Epidermal melanocyte (primary cell): ENCODE measurements around the gene TRAF3IP3.
"Not testable (repeated sequence)": the region's sequence is repeated elsewhere in the genome, so short reads cannot be mapped to it uniquely, and the experiment has no call there.

Source experiments
- DNase-seq: peaks from one replicate; pipeline ENCODE4 v3.0.0; 2011; ENCODE audit warnings: low spot score; ENCODE audit not compliant: insufficient read length

The TRAF3IP3 gene

GRCh38 chr1:209767706-209768105 is 11.9 kb downstream of the TRAF3IP3 start:
- DNase-seq, result no peak

DNA sequence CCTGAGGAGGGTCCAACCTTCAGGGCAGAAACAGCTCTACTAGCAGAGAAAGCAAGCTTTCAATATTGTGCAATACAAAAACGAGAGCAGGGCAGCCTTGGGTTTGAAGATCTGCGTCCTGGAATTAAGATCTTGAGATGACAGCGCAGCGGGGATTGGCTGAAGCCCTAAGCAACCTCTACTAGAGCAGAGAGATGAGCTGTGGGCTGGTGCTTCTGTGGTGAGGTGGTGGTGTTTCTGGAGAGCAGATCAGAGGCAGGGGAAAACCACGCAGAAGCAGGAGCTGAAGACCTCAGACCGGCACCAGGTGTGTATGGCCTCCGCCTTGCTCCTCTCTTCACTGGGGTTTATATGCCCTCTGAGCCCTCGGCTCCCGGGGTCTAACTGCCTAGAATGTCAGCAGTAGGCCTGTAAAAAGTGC is 12.5 kb downstream of the TRAF3IP3 start:
- no peak for DNase-seq

GRCh38 chr1:209769171-209769904 is 13.5 kb downstream of the TRAF3IP3 start:
- peak; percentile 45 for DNase-seq

- DNase-seq, result no peak
Measured at GRCh38 chr1:209769971-209770370, 14.1 kb downstream of the TRAF3IP3 start.

DNA sequence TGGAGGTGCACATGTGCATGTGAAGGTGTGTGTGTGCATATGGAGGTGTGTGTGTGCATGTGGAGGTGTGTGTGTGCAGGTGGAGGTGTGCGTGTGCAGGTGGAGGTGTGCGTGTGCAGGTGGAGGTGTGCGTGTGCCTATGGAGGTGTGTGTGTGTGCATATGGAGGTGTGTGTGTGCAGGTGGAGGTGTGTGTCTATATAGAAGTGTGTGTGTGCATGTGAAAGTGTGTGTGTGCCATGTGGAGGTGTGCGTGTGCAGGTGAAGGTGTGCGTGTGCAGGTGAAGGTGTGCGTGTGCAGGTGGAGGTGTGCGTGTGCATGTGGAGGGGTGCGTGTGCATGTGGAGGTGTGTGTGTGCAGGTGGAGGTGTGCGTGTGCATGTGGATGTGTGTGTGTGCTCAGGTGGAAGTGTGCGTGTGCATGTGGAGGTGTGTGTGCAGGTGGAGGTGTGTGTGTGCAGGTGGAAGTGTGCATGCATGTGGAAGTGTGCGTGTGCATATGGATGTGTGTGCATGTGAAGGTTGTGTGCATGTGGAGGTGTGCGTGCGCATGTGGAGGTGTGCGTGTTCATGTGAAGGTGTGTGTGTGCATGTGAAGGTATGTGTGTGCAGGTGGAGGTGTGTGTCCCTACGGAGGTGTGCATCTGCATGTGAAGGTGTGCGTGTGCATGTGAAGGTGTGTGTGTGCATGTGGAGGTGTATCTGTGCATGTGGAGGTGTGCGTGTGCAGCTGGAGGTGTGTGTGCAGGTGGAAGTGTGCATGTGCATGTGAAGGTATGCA is 15.0 kb downstream of the TRAF3IP3 start:
- DNase-seq, result no peak

GRCh38 chr1:209772126-209772525 is 16.3 kb downstream of the TRAF3IP3 start:
- no peak for DNase-seq

DNA sequence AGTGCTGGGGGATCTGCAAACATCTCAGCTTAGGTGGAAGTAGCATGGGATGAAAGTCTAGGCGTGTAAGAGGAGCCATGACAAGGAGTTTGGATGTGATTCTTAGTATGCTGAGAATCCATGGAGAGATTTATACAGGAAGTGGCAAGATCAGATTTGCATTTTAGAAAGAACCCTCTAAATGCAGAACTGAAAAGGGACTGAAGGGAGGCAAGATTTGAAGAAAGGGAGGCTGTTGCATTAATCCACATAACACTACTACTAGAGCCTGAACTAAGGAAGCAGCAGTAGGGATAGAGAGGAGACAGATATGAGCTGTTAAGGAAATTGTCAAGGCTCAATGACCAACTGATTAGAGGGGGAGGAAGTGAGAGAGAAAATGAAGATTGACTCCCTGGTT is 18.7 kb downstream of the TRAF3IP3 start:
- no peak for DNase-seq

DNA sequence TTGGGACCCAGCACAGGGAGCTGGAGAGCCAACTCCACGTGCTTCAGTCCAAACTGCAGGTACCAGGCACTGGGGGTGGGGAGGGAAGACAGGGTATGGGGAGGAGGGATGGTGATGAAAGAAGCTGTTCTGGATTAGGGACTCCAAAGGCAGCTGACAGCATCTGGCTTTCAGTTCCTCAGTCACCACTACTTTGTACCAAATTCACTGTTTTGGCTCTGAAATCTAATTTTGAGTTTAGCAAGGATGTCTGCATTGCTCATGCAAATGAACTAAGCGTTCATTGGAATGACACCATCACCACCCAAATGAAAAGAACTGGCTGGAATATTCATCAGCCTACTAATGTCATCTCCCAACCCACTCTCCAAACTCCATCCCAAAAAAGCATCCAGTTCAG is 19.8 kb downstream of the TRAF3IP3 start:
- DNase-seq, result no peak

DNA sequence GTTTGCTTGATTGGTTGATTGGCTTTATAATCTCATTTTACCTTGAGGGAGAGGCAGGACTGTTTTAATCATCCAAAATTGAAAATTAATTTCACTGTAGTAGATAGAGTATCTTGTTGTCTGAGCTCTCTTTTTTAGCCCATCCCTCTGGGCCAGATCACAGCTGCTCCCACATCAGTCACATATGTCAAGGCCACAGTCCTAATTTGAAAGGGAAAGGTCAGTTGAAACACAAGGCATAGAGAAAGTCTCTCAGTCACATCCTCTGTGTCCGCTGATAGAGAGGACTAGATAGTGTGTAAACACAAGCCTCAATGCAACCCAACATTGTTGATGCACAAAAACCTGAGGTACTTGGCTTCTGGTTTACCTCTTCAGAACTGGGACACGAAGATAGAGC is 21.7 kb downstream of the TRAF3IP3 start:
- DNase-seq, result no peak

DNA sequence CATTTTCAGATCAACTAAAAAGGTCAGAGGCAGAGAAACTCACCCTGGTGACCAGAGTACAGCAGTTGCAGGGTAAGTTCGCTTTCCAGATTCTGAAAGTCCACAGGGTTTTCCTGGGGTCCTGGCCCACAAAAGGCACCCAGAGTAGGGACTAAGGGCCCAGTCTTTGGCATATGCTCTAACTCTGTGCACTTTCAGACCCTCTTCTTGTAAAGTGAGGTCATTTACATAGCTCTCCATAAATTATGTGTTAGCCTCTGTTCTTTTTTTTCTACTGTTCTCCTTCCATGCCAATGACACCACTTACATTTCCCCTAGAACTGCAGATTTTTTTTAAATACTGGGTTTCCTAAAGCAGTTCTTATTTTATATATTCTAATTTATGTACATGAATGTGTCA is 22.2 kb downstream of the TRAF3IP3 start:
- no peak for DNase-seq

GRCh38 chr1:209780268-209780667 is 24.4 kb downstream of the TRAF3IP3 start:
- no peak for DNase-seq

DNA sequence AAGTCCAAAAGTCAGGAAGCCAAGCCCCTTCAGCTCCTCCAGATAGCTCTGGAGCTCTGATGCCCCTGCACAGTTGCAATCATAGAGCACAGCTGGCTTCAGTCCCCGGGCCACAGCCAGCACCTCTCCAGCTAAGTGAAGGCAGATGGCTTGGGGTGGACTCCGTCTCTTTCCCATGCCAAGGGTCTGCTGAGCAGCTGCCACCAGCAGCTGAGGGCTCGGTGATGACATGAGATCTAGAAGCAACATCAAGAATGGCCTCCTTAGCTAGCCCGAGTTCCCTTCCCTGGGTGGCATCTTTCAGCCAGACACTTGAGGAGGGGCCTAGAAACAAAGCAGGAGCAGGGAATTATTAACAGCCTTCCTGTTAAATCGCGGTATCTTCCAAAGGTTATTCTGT is 27.5 kb downstream of the TRAF3IP3 start:
- DNase-seq, result no peak

DNA sequence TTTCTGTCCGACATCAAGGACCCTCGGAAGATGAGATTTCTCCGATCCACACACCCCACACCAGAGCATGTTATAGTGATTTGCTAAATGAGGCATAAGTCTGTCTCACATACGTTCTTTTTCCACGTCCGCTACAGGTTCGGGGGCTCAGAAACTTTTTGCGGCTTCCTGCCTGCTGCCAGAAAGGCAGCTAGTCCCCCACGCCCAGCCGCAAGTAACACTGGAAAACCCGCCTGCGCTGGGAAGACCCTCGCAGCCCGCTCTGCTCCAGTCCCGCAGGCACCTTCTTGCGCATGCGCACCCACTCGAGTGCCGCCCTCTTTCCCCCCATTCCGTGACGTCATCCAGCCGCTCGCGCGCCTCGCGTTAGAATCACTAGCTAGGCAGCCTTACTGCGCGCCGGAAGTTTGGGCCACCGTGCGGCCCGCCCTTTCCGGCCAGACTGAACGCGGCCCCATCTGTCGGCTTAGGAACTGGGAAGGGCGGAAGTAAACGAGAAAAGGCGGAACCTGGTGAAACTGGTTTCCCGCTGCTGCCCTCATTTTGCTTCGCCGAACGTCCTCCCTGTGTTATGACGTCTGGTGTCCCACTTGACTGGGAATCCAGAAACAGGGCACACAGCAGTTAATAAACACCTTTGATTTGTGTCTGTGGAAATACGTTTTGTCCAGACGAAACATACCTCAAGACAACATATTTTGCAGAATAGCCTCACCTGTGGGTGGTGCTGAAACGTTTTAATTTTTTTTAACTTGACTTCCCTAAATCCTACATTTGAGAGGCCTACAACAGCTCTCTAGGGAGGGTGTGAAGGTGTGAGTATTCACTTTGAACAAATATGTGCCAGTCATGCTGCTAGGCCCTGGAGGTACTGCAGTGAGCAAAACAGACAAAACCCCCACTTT is 28.7 kb downstream of the TRAF3IP3 start, which contains the start of gene C1orf74:
C1orf74 (minus strand) TSS at position 295 of the 905 bp plus-strand sequence. CDS start 925 bp downstream, outside the sequence.
- DNase-seq, result peak; percentile 94

GRCh38 chr1:209785592-209785991 is 29.7 kb downstream of the TRAF3IP3 start:
- DNase-seq, result no peak

DNA sequence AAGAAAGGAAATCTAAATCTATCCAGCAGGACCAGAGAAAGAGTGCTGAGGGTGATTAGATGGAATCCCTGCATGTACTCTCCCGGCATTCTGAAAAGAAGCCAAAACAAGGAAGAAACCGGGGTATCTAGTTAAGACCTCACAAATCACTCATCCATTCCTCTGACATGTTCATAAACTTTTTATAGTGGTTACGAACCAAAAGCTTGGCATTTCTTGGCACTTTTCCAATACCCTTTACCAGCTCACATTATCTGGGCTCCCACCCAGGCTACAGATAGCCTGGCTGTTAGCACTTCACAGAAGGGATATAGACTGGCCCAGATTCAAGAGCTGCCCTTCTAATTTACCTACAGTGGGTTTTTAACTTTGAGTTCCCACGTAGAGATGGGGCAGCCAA is 30.3 kb downstream of the TRAF3IP3 start:
- DNase-seq, result no peak

GRCh38 chr1:209787551-209787950 is 31.7 kb downstream of the TRAF3IP3 start:
- DNase-seq, result no peak

GRCh38 chr1:209789245-209789644 is 33.4 kb downstream of the TRAF3IP3 start:
- no peak for DNase-seq

- DNase-seq, result no peak
Measured at GRCh38 chr1:209790286-209791193, 34.7 kb downstream of the TRAF3IP3 start.

GRCh38 chr1:209791920-209792319 is 36.1 kb downstream of the TRAF3IP3 start:
- no peak for DNase-seq

- DNase-seq, result not testable (repeated sequence)
Measured at GRCh38 chr1:209793711-209794110, 37.9 kb downstream of the TRAF3IP3 start.
